Mucosa of rectum (tissue), 2 donors: ENCODE measurements around the gene RUVBL1.
A peak's percentile ranks its signal among the peaks of the same experiment; 100 is the strongest.

Source experiments
- H3K27ac ChIP-seq, 2 donors: one replicate each; pipeline ENCODE4 v1.7.0; 2013; ENCODE audit warnings: inconsistent platforms in 2 of 2, low read depth in 2 of 2, low read length in 2 of 2
- H3K27me3 ChIP-seq, 2 donors: one replicate each; pipeline ENCODE4 v1.7.0; 2013; ENCODE audit warnings: low read length in 2 of 2; ENCODE audit not compliant: control insufficient read depth in 2 of 2, insufficient read depth in 2 of 2
- H3K36me3 ChIP-seq, 2 donors: one replicate each; pipeline ENCODE4 v1.7.0; 2013; ENCODE audit warnings: low read length in 2 of 2; ENCODE audit not compliant: control insufficient read depth in 2 of 2, insufficient read depth in 2 of 2
- H3K4me1 ChIP-seq, 2 donors: one replicate each; pipeline ENCODE4 v1.7.0; 2013; ENCODE audit warnings: low read length in 2 of 2, mild to moderate bottlenecking in 1 of 2; ENCODE audit not compliant: control insufficient read depth in 2 of 2, insufficient read depth in 2 of 2
- H3K4me3 ChIP-seq, 2 donors: one replicate each; pipeline ENCODE4 v1.7.0; 2013; ENCODE audit warnings: low read length in 2 of 2
- H3K9ac ChIP-seq, 2 donors: one replicate each; pipeline ENCODE4 v1.7.0; 2013; ENCODE audit warnings: low read length in 2 of 2, low read depth in 1 of 2, mild to moderate bottlenecking in 1 of 2
- H3K9me3 ChIP-seq, 2 donors: one replicate each; pipeline ENCODE4 v1.7.0; 2013; ENCODE audit warnings: low read length in 2 of 2; ENCODE audit not compliant: control insufficient read depth in 2 of 2
- donor health status: healthy.
- donor health status: Normal muscosa, but diverticular disease.

Gene RUVBL1

DNA sequence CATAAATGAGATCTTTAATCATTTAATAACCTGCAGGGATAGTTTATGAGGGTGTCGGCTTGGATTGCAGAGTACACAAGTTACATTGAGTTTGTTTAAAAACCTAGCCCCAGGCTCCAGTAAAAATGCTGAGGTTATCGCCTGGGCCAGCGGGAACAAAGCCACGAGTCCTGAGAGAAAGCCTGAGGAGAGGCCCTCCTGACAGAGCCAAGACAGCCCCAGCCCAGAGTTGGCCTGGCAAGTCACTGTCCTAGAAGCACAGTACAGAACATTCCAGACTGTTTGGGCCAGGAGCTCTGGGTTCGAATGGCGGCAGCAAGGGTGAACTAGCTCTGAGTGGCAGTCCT is 39.0 kb downstream of the RUVBL1 start:
- H3K9ac ChIP-seq = no peak overlapping the region
- H3K27ac ChIP-seq = peak overlapping the region in 1 of 2 donors; percentile 27
- no peak overlapping the region for H3K4me3 ChIP-seq
- peaks cover 10 to 11% of the 10 kb centered on the region in 2 donors for H3K36me3 ChIP-seq
- H3K4me1 ChIP-seq = peaks cover 15 to 19% of the 10 kb centered on the region in 2 donors
- no peaks in the 10 kb centered on the region for H3K9me3 ChIP-seq
- no peaks in the 10 kb centered on the region for H3K27me3 ChIP-seq

- Histone ChIP-seq H3K27me3 (no peaks in the 10 kb centered on the region), H3K9me3 (no peaks in the 10 kb centered on the region), H3K4me1 (peaks cover 15 to 19% of the 10 kb centered on the region in 2 donors), H3K27ac (peak overlapping the region in 1 of 2 donors; percentile 27), H3K9ac (no peak overlapping the region), H3K4me3 (no peak overlapping the region), H3K36me3 (peaks cover 10 to 11% of the 10 kb centered on the region in 2 donors)
Measured at GRCh38 chr3:128083980-128084674, 39.5 kb downstream of the RUVBL1 start.

DNA sequence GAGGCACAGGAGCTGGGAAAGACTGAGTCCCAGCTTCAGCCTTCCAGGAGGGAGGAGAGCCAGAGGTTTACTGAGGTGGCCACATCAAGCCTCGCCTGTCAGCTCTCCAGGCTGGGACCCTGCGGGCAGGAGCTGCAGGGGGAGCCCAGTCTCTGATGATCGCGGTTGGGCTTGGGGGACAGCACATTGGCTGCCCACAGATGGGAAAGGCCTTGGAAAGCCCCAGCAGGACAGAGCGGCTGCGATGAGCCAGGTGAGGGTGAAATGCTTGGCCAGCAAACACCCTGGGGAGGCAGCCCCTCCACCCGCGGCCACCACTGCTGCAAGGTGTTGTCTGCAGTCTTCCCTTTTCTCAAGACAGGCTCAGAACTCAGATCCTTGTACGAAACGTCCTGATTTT is 40.2 kb downstream of the RUVBL1 start:
- H3K27me3 ChIP-seq = no peaks in the 10 kb centered on the region
- H3K36me3 ChIP-seq = peaks cover 11 to 13% of the 10 kb centered on the region in 2 donors
- no peak overlapping the region for H3K4me3 ChIP-seq
- H3K9me3 ChIP-seq = no peaks in the 10 kb centered on the region
- no peak overlapping the region for H3K9ac ChIP-seq
- no peak overlapping the region for H3K27ac ChIP-seq
- peaks cover 15 to 19% of the 10 kb centered on the region in 2 donors for H3K4me1 ChIP-seq

GRCh38 chr3:128082546-128082945 is 41.1 kb downstream of the RUVBL1 start:
- Histone ChIP-seq H3K4me1 (peaks cover 15 to 19% of the 10 kb centered on the region in 2 donors), H3K4me3 (no peak overlapping the region), H3K36me3 (peaks cover 8 to 11% of the 10 kb centered on the region in 2 donors), H3K27ac (no peak overlapping the region), H3K9ac (no peak overlapping the region), H3K27me3 (no peaks in the 10 kb centered on the region), H3K9me3 (no peaks in the 10 kb centered on the region)

GRCh38 chr3:128081846-128082245 is 41.8 kb downstream of the RUVBL1 start:
- Histone ChIP-seq H3K36me3 (peaks cover 5 to 6% of the 10 kb centered on the region in 2 donors), H3K9me3 (no peaks in the 10 kb centered on the region), H3K27me3 (no peaks in the 10 kb centered on the region), H3K4me3 (no peak overlapping the region), H3K9ac (no peak overlapping the region), H3K4me1 (peaks cover 15 to 22% of the 10 kb centered on the region in 2 donors), H3K27ac (no peak overlapping the region)

- Histone ChIP-seq H3K27ac (peak overlapping the region in 1 of 2 donors; percentile 16), H3K4me1 (peaks cover 20 to 27% of the 10 kb centered on the region in 2 donors), H3K27me3 (no peaks in the 10 kb centered on the region), H3K9ac (no peak overlapping the region), H3K9me3 (no peaks in the 10 kb centered on the region), H3K36me3 (peaks cover 4 to 5% of the 10 kb centered on the region in 2 donors), H3K4me3 (no peak overlapping the region)
Measured at GRCh38 chr3:128081226-128081625, 42.4 kb downstream of the RUVBL1 start.

GRCh38 chr3:128080323-128081080 is 43.1 kb downstream of the RUVBL1 start:
- H3K36me3 ChIP-seq = peaks cover under 1 to 5% of the 10 kb centered on the region in 2 donors
- H3K4me1 ChIP-seq = peaks cover 27 to 33% of the 10 kb centered on the region in 2 donors
- no peak overlapping the region for H3K4me3 ChIP-seq
- H3K27me3 ChIP-seq = no peaks in the 10 kb centered on the region
- no peak overlapping the region for H3K9ac ChIP-seq
- H3K27ac ChIP-seq = peak overlapping the region; percentile 12 to 16
- no peaks in the 10 kb centered on the region for H3K9me3 ChIP-seq

- Histone ChIP-seq H3K36me3 (peaks cover 0 to 5% of the 10 kb centered on the region in 2 donors), H3K27me3 (no peaks in the 10 kb centered on the region), H3K4me1 (peaks cover 30 to 36% of the 10 kb centered on the region in 2 donors), H3K4me3 (no peak overlapping the region), H3K27ac (peak overlapping the region in 1 of 2 donors; percentile 6), H3K9me3 (no peaks in the 10 kb centered on the region), H3K9ac (no peak overlapping the region)
Measured at GRCh38 chr3:128079823-128080222, 43.8 kb downstream of the RUVBL1 start.

DNA sequence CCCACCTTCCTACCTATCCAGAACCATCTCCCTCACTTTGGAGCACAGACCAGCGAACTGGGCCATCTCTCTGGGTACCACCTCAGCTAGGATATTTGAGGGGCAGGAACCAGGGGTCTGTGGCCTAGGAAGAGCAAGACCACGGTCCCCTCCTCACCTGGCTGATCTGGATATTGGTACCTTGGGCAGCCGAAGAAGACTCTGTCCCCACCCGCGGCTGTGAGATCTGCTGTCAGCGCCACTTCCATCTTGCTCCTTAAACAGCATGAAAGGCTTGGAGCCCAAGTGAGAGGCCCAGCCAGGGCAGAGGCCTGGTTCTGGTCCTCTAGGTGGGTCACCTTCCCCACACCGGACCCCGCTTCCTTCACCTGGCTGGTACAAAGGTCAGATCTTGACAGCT is 44.7 kb downstream of the RUVBL1 start:
- Histone ChIP-seq H3K27ac (no peak overlapping the region), H3K27me3 (no peaks in the 10 kb centered on the region), H3K4me3 (no peak overlapping the region)

DNA sequence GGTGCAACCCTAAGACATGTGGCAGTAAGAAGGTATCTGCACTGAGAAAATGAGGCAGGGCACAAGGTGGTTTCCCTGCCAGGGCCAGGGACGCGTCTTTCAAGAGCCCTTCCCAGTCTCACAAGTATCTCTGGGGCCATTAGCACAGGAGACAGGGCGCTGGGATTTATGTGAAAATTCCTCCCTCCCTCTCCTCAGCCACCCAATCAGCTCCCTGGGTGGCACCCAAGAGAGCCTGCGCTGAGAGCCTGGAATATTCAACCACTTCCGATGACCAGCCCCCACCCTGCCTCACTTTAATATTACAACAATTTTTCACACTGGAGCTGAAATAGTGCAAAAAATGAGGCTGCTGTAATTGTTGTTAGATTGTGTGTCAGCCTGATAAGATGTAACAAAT is 45.3 kb downstream of the RUVBL1 start:
- Histone ChIP-seq H3K27ac (no peak overlapping the region), H3K4me1 (peaks cover 30 to 33% of the 10 kb centered on the region in 2 donors)

More for the DNA sequence above, 44.7 kb downstream of the RUVBL1 start:
- H3K36me3 ChIP-seq = peaks cover 0 to 5% of the 10 kb centered on the region in 2 donors
- H3K4me1 ChIP-seq = peaks cover 30 to 33% of the 10 kb centered on the region in 2 donors
- H3K9me3 ChIP-seq = no peaks in the 10 kb centered on the region
- no peak overlapping the region for H3K9ac ChIP-seq

More for the DNA sequence above, 45.3 kb downstream of the RUVBL1 start:
- Histone ChIP-seq H3K4me3 (no peak overlapping the region), H3K9ac (no peak overlapping the region), H3K27me3 (no peaks in the 10 kb centered on the region), H3K9me3 (no peaks in the 10 kb centered on the region), H3K36me3 (peaks cover 0 to 8% of the 10 kb centered on the region in 2 donors)
